22Rv1 (cell line): ENCODE results near the gene OR51B5.

Experiments used
- CTCF ChIP-seq: fragments of 450-650 bp; IDR thresholded peaks from 2 replicates; pipeline ENCODE4 v1.5.1; 2017; ENCODE audit warnings: mild to moderate bottlenecking
- ZFX ChIP-seq: fragments of 450-650 bp; IDR thresholded peaks from 2 replicates; pipeline ENCODE4 v1.6.1; 2017; ENCODE audit warnings: antibody characterized with exemption, borderline replicate concordance

GRCh38 chr11:5364214-5364613 lies 20.9 kb upstream of the OR51B5 start:
- no peak for TF ChIP-seq CTCF
- TF ChIP-seq ZFX, result no peak
